ENCODE data around the gene FADS2.

DNA sequence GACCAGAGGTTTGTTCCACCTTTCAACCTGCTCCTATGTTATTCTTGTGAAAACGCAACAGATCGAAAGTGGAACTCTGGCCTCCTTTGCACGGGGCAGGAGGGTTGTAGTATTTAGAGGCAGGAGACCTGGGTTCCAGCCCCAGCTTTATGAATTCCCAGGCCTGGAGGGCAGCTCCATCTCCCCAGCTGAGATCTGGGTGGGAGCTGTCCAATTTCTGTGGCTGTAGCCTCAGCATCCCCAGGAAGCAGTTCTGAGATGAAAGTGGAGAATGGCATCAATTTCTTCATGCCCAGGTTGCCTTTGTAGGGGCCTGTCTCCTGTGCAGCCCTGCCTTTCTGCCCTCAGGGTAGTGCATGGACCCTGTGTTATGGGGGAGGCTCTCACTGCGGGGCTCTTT is 4.1 kb downstream of the FADS2 start:
- TF ChIP-seq, protein P1, sequence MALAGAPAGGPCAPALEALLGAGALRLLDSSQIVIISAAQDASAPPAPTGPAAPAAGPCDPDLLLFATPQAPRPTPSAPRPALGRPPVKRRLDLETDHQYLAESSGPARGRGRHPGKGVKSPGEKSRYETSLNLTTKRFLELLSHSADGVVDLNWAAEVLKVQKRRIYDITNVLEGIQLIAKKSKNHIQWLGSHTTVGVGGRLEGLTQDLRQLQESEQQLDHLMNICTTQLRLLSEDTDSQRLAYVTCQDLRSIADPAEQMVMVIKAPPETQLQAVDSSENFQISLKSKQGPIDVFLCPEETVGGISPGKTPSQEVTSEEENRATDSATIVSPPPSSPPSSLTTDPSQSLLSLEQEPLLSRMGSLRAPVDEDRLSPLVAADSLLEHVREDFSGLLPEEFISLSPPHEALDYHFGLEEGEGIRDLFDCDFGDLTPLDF (CRISPR knock-in tag; IDR thresholded peaks at IDR 0.05): no peak
- TF ChIP-seq, protein P2, sequence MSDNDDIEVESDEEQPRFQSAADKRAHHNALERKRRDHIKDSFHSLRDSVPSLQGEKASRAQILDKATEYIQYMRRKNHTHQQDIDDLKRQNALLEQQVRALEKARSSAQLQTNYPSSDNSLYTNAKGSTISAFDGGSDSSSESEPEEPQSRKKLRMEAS (CRISPR knock-in tag; IDR thresholded peaks at IDR 0.05): no peak
- TF ChIP-seq, protein P3, sequence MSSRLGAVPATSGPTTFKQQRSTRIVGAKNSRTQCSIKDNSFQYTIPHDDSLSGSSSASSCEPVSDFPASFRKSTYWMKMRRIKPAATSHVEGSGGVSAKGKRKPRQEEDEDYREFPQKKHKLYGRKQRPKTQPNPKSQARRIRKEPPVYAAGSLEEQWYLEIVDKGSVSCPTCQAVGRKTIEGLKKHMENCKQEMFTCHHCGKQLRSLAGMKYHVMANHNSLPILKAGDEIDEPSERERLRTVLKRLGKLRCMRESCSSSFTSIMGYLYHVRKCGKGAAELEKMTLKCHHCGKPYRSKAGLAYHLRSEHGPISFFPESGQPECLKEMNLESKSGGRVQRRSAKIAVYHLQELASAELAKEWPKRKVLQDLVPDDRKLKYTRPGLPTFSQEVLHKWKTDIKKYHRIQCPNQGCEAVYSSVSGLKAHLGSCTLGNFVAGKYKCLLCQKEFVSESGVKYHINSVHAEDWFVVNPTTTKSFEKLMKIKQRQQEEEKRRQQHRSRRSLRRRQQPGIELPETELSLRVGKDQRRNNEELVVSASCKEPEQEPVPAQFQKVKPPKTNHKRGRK (CRISPR knock-in tag; IDR thresholded peaks at IDR 0.05; ENCODE audit: borderline replicate concordance): no peak
- TF ChIP-seq, protein P4, sequence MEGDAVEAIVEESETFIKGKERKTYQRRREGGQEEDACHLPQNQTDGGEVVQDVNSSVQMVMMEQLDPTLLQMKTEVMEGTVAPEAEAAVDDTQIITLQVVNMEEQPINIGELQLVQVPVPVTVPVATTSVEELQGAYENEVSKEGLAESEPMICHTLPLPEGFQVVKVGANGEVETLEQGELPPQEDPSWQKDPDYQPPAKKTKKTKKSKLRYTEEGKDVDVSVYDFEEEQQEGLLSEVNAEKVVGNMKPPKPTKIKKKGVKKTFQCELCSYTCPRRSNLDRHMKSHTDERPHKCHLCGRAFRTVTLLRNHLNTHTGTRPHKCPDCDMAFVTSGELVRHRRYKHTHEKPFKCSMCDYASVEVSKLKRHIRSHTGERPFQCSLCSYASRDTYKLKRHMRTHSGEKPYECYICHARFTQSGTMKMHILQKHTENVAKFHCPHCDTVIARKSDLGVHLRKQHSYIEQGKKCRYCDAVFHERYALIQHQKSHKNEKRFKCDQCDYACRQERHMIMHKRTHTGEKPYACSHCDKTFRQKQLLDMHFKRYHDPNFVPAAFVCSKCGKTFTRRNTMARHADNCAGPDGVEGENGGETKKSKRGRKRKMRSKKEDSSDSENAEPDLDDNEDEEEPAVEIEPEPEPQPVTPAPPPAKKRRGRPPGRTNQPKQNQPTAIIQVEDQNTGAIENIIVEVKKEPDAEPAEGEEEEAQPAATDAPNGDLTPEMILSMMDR (IDR thresholded peaks at IDR 0.05): no peak
- TF ChIP-seq NR1H2 (CRISPR knock-in tag; IDR thresholded peaks at IDR 0.05) (no peak), OVOL2 (CRISPR knock-in tag; IDR thresholded peaks at IDR 0.05; ENCODE audit: borderline replicate concordance) (no peak), CBFB (CRISPR knock-in tag; IDR thresholded peaks at IDR 0.05; ENCODE audit: low read depth) (no peak), TCF7 (CRISPR knock-in tag; IDR thresholded peaks at IDR 0.05; ENCODE audit: low read depth) (no peak), RELA (CRISPR knock-in tag; IDR thresholded peaks at IDR 0.05; ENCODE audit: borderline replicate concordance) (no peak)
- TF ChIP-seq, protein P5, sequence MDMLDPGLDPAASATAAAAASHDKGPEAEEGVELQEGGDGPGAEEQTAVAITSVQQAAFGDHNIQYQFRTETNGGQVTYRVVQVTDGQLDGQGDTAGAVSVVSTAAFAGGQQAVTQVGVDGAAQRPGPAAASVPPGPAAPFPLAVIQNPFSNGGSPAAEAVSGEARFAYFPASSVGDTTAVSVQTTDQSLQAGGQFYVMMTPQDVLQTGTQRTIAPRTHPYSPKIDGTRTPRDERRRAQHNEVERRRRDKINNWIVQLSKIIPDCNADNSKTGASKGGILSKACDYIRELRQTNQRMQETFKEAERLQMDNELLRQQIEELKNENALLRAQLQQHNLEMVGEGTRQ (CRISPR knock-in tag; IDR thresholded peaks at IDR 0.05): no peak
- TF ChIP-seq, protein P6, sequence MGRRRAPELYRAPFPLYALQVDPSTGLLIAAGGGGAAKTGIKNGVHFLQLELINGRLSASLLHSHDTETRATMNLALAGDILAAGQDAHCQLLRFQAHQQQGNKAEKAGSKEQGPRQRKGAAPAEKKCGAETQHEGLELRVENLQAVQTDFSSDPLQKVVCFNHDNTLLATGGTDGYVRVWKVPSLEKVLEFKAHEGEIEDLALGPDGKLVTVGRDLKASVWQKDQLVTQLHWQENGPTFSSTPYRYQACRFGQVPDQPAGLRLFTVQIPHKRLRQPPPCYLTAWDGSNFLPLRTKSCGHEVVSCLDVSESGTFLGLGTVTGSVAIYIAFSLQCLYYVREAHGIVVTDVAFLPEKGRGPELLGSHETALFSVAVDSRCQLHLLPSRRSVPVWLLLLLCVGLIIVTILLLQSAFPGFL (CRISPR knock-in tag; IDR thresholded peaks at IDR 0.05; ENCODE audit: borderline replicate concordance): no peak

All from WTC11 (cell line).